OCI-M2 (cell line): ENCODE data around the gene ZNF324.

Experiments used
- DNase-seq: peaks from one replicate; lab custom pipeline; 2025; ENCODE audit not compliant: unreplicated experiment; lab: John Stamatoyannopoulos, UW

Gene ZNF324

DNA sequence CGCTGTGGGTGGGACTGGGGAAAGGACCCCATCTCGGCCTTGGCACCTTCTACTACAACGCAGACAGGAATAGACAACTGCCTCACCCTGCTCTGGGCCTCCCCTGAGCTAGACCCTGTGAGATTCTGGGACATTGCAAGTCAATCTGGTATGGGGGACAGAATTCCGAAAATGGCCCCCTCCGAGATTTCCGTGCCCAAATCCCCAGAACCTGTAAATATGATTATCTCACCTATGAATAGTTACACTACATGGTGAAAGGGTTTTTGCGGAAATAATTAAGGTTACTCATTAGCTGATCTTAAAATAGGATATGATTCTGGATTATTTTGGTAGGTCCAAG is 53.3 kb downstream of the ZNF324 start:
- DNase-seq, result no peak

DNA sequence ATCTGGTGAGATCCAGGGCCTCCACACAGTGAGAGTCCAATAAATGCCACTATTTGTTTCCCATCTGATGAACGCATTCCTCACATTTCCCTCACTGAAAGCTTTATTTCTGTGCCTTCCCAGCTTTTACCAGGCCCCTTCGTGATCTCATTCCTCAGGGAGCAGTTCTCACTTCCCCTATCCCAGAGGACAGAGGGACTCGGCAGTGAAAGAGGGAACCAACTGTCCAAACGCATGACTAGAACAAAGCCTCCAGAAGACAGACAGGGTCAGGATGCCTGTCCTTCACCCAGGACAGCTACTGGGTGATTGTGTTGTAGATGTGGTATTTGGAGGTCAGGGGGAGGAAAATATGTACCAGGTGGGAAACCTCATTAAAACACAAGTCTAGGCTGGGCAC is 54.8 kb downstream of the ZNF324 start:
- DNase-seq, result no peak

GRCh38 chr19:58522709-58523108 is 55.8 kb downstream of the ZNF324 start:
- DNase-seq, result no peak
